GM12865 (cell line): Measurements from ENCODE around the gene JAK3.
"Not testable (repeated sequence)": the region's sequence is repeated elsewhere in the genome, so short reads cannot be mapped to it uniquely, and the experiment has no call there.

ENCODE experiments used
- DNase-seq: peaks from one replicate; pipeline ENCODE4 v3.0.0; 2010; ENCODE audit warnings: low read depth
- H3K4me3 ChIP-seq: 2 replicates; pipeline ENCODE4 v1.5.1; 2011; ENCODE audit warnings: mild to moderate bottlenecking, low read depth, low read length, control low read depth
- TF ChIP-seq, protein P1 (sequence below): IDR thresholded peaks from 2 replicates; pipeline ENCODE4 v1.5.1; 2011; ENCODE audit warnings: low read length, control low read depth, low read depth, inconsistent platforms; ENCODE audit not compliant: insufficient read depth; ENCODE audit errors: missing control alignments

JAK3 gene

DNA sequence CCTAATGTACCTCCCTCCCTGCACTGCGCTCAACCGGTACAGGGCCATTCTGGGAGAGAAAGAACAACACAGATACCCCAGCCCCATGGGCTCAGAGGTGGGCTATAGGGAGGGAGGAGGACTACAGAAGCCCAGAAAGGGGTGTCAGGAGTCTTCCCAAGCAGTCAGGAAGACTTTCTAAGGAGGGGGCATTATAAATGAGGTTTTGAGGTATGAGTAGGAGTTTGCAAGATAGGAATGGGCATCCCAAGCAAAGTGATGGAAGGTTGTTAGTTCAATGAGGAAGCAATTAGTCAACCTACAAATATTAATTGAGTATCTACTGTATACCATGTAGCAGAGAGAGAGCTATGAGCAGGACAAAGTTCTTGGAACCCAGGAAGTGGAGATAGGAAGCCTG is 59.1 kb downstream of the JAK3 start:
- no peak overlapping the region for H3K4me3 ChIP-seq
- TF ChIP-seq, protein P1, sequence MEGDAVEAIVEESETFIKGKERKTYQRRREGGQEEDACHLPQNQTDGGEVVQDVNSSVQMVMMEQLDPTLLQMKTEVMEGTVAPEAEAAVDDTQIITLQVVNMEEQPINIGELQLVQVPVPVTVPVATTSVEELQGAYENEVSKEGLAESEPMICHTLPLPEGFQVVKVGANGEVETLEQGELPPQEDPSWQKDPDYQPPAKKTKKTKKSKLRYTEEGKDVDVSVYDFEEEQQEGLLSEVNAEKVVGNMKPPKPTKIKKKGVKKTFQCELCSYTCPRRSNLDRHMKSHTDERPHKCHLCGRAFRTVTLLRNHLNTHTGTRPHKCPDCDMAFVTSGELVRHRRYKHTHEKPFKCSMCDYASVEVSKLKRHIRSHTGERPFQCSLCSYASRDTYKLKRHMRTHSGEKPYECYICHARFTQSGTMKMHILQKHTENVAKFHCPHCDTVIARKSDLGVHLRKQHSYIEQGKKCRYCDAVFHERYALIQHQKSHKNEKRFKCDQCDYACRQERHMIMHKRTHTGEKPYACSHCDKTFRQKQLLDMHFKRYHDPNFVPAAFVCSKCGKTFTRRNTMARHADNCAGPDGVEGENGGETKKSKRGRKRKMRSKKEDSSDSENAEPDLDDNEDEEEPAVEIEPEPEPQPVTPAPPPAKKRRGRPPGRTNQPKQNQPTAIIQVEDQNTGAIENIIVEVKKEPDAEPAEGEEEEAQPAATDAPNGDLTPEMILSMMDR = no peak

DNA sequence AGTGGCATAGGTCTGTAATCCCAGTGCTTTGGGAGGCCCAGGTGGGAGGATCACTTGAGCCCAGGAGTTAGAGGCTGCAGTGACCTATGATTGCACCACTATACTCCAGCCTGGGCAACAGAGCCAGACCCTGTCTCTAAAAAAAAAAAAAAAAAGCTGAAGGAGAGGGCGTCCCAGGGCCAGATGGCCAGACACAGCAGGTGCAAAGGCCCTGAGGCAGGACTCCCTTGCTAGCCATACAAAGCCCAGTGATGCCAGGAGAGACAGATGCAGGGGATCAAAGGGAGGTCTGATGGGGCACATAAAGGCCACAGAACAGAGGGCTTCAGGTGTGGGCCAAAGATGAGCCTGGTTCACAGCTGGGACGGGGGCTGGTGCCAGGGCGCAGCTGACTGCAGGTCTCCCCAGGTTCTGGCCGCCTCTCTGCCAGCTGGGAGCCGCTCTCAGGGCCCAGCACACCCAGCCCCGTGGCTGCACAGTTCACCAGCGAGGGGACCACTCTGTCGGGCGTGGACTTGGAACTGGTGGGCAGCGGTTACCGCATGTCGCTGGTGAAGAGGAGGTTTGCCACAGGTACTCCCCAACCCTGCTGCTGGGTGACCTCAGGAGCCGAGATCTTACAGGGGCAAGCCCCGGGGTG is 60.4 kb downstream of the JAK3 start:
- H3K4me3 ChIP-seq = no peak overlapping the region
- TF ChIP-seq, protein P1 = no peak
- DNase-seq = no peak

More for the DNA sequence above, 59.1 kb downstream of the JAK3 start:
- DNase-seq = no peak

DNA sequence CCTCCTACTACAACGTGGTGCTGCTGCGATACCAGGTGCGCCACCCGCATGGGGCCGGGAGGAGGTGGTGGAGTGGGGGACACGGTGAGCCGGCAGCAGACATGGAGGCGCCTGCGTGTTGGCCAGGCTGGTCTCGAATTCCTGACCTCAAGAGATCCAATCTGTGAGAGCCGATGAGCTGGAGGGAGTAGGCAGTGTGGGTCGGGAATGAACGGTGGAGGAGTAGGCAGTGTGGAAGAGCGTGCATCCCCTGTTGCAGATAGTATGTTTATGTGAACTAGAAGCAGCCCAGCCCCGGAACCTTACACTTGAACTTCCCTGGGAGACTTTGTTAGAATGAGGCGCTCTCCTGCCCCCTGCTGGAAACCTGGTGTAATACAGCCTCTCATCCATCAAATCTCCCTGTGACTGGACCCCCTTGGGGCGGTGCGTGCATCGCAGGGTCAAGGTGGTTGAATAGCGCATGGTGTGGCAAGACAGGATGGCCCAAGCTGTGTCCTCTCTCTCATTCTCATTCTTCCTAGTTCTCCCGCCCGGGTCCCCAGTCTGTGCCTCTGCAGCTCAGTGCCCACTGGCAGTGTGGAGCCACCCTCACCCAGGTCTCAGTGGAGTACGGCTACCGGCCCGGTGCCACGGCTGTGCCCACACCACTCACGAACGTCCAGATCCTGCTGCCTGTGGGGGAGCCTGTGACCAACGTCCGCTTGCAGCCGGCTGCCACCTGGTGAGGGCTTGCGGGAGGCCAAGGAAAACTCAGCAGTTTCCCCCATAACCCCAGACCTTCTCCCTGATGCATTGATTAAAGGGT is 63.4 kb downstream of the JAK3 start:
- TF ChIP-seq, protein P1 = peak; percentile 88
- no peak overlapping the region for H3K4me3 ChIP-seq
- DNase-seq = peak; percentile 81

DNA sequence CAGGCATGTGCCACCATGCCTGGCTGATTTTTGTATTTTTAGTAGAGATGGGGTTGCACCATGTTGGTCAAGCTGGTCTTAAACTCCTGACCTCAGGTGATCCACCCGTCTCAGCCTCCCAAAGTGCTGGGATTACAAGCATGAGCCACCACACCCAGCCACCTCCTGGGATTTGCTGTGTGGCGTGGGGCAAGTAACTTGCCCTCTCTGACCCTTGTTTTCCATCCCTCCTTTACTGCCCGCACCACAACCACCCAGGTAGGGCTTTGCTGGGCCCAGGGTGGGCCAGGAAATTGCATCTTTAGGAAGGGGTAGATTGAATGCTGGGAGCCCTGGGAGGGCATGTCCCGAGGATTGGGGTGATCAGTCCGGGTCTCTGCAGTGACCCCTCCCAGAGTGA is 64.1 kb downstream of the JAK3 start:
- not testable (repeated sequence) for H3K4me3 ChIP-seq, DNase-seq

DNA sequence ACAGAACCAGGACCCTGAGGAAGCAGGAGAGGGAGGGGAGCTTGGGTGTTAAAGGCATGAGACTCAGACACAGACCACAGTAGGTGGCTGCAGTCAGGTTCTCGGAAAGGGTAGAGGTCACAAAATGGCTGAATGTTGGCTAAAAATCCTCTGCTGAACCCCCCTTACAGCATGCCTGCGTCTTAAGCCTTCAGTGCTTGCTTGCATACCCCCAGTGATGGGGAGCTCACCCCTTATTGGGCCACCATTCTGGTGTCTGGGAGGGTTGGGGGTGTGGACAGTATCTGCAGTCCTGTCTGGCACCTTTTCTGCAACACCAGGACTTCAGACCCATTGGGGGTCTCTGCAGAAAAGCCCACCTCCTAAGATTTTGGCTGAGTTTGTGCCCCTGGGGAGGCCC is 67.0 kb downstream of the JAK3 start:
- no peak overlapping the region for H3K4me3 ChIP-seq
- TF ChIP-seq, protein P1 = no peak
- DNase-seq = no peak

DNA sequence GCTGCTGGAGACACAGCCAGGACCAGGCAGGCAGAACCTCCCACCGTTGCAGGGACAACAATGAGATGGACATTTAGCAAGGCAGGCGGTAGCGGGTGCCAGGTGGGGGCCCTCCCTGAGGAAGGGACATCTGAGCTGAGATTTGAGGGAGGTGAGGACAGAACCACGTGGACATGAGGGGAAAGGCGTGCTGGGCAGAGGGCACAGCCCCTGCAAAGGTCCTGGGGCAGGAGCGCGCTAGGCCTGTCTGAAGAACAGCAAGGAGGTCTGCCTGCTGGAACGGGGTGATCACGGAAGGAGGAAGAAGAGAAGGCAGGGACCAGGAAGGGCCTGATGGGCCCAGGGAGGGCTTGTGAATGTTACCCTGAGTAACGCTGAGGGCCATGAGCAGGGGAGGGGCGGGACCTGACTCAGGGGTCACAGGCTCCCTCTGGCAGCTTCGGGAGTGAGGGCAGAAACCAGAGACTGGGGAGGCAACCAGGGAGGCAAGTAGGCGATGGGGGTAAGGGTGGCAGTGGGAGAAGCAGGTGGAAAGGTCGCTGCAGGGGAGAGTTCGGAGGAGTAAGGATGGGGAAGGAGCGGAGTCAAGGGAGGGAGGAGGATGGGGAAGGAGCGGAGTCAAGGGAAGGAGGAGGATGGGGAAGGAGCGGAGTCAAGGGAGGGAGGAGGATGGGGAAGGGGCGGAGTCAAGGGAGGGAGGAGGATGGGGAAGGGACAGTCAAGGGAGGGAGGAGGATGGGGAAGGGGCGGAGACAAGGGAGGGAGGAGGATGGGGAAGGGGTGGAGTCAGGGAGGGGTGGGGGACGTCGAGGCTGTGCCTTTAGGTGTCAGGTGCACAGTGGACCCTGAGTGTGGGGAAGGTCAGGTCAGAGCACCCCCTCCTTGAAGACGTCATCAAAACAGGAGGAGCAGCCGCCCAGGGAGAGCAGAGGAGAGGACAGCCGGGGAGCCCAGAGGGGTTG is 68.5 kb downstream of the JAK3 start:
- no peak for DNase-seq

More for the DNA sequence above, 68.5 kb downstream of the JAK3 start:
- no peak overlapping the region for H3K4me3 ChIP-seq
- TF ChIP-seq, protein P1 = no peak
